ENCODE results near the gene DNAJC7. TPM values are rescaled to one million over a fixed set of nuclear protein-coding genes. Genes with fewer than 3 reads are reported as not detected.
"Not testable (repeated sequence)": the region's sequence is repeated elsewhere in the genome, so short reads cannot be mapped to it uniquely, and the experiment has no call there.

The DNAJC7 gene
- total RNA-seq, 3 donors from 2014 or later, result 69.7 to 73.7 (median 70.4) TPM

DNA sequence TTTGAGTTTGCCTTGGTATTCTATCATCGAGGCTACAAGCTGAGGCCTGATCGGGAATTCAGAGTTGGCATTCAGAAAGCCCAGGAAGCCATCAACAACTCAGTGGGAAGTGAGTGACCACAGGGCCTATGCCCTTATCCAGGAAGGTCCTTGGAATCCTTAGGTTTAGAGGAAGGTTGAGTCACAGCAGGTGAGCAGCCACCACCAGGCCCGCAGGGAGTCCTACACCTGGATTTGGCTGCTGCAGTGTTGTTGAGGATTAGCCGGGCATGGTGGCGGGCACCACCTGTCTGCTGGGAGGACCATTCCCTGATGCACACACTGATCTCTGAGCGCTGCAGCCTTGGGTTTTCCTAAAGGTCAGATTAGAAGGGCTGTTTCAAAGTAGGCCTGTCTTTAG, 81.6 kb downstream of the DNAJC7 start:
- Histone ChIP-seq H3K4me1 (no peaks in the 10 kb centered on the region), H3K36me3 (no peaks in the 10 kb centered on the region), H3K27me3 (no peaks in the 10 kb centered on the region), H3K4me3 (no peak overlapping the region), H3K9me3 (no peaks in the 10 kb centered on the region), H3K27ac (no peak overlapping the region)
- intact Hi-C loops (cut with DNase I; ENCODE audit: low total_unique reads), result no loop called here
- no peak for TF ChIP-seq POLR2AphosphoS5 (IDR thresholded peaks at IDR 0.05)
- no peak for DNase-seq (ENCODE audit: low spot score in 2 of 2)

DNA sequence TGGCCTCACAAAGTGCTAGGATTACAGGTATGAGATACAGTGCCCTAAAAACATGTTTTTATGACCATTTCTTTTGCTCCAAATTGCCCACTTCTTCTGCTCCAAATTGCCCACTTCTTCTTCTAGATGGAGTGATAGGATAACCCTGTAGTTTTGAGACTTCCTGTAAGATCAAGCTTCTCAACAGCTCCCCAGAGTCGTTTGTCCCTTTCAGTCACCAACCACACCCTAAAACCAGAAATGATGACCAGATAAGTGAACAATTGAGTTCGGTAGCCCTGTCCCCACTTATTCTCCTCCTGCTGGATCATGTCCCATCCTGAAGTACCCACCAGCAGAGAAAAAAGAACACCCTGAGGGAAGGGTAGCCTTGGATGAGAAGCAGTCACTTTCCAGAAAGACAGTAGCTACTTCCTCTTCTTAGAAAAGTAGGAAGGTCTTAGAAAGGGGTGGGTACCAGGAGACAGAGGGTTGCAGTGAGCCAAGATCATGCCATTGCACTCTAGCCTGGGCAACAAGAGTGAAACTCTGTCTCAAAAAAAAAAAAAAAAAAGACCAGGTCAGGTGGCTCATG, 84.3 kb downstream of the DNAJC7 start:
- DNase-seq (ENCODE audit: low spot score in 2 of 2), result no peak
- no peaks in the 10 kb centered on the region for H3K27me3 ChIP-seq
- TF ChIP-seq, protein P1, sequence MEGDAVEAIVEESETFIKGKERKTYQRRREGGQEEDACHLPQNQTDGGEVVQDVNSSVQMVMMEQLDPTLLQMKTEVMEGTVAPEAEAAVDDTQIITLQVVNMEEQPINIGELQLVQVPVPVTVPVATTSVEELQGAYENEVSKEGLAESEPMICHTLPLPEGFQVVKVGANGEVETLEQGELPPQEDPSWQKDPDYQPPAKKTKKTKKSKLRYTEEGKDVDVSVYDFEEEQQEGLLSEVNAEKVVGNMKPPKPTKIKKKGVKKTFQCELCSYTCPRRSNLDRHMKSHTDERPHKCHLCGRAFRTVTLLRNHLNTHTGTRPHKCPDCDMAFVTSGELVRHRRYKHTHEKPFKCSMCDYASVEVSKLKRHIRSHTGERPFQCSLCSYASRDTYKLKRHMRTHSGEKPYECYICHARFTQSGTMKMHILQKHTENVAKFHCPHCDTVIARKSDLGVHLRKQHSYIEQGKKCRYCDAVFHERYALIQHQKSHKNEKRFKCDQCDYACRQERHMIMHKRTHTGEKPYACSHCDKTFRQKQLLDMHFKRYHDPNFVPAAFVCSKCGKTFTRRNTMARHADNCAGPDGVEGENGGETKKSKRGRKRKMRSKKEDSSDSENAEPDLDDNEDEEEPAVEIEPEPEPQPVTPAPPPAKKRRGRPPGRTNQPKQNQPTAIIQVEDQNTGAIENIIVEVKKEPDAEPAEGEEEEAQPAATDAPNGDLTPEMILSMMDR (IDR thresholded peaks at IDR 0.05), result no peak
- no peak for TF ChIP-seq POLR2AphosphoS5 (IDR thresholded peaks at IDR 0.05)
- no peak for TF ChIP-seq POLR2A (IDR thresholded peaks at IDR 0.05)
- H3K4me1 ChIP-seq, result peaks cover 0 to 7% of the 10 kb centered on the region in 2 donors
- no peaks in the 10 kb centered on the region for H3K9me3 ChIP-seq
- no peak overlapping the region for H3K4me3 ChIP-seq
- intact Hi-C loops (cut with DNase I; ENCODE audit: low total_unique reads), result no loop called here
- H3K27ac ChIP-seq, result no peak overlapping the region
- no peaks in the 10 kb centered on the region for H3K36me3 ChIP-seq

GRCh38 chr17:41931715-41932114, 85.5 kb downstream of the DNAJC7 start:
- H3K27me3 ChIP-seq; intact Hi-C loops (cut with DNase I; ENCODE audit: low total_unique reads); H3K4me1 ChIP-seq; H3K27ac ChIP-seq; H3K9me3 ChIP-seq; H3K36me3 ChIP-seq; H3K4me3 ChIP-seq; DNase-seq (ENCODE audit: low spot score in 2 of 2): not testable (repeated sequence)

- Histone ChIP-seq H3K4me3 (peak overlapping the region; percentile 44 to 71 (median 65)), H3K27ac (peak overlapping the region; percentile 83 to 87)
- intact Hi-C loops (cut with DNase I; ENCODE audit: low total_unique reads); H3K36me3 ChIP-seq; H3K27me3 ChIP-seq; H3K9me3 ChIP-seq; H3K4me1 ChIP-seq; DNase-seq (ENCODE audit: low spot score in 2 of 2): not testable (repeated sequence)
These were observed 86.4 kb downstream of the DNAJC7 start for GRCh38 chr17:41930833-41931156.

- peak; percentile 94 to 96 for DNase-seq (ENCODE audit: low spot score in 2 of 2)
- Histone ChIP-seq H3K9me3 (no peaks in the 10 kb centered on the region), H3K36me3 (no peaks in the 10 kb centered on the region), H3K4me1 (peaks cover 0 to 7% of the 10 kb centered on the region in 2 donors), H3K27me3 (no peaks in the 10 kb centered on the region), H3K27ac (peak within 1 kb of the TSS; percentile 83 to 87), H3K4me3 (peak within 1 kb of the TSS; percentile 44 to 71 (median 65))
- intact Hi-C loops (cut with DNase I; ENCODE audit: low total_unique reads), result no loop called here
- TF ChIP-seq POLR2AphosphoS5 (IDR thresholded peaks at IDR 0.05) (peak; percentile 65 to 84 (median 71)), POLR2A (IDR thresholded peaks at IDR 0.05) (no peak)
- TF ChIP-seq, protein P1 (IDR thresholded peaks at IDR 0.05), result peak; percentile 33 to 81 (median 62)
These were observed 87.0 kb downstream of the DNAJC7 start, which contains the start of gene ODAD4 for GRCh38 chr17:41930009-41930832. TSS of gene ODAD4 (plus strand) at chr17:41930617. CDS start at chr17:41930724, 107 bp downstream.

- peaks cover 0 to 7% of the 10 kb centered on the region in 2 donors for H3K4me1 ChIP-seq
- no peak overlapping the region for H3K4me3 ChIP-seq
- H3K27ac ChIP-seq, result no peak overlapping the region
- H3K36me3 ChIP-seq, result no peaks in the 10 kb centered on the region
- H3K9me3 ChIP-seq, result no peaks in the 10 kb centered on the region
- no peak for DNase-seq (ENCODE audit: low spot score in 2 of 2)
- intact Hi-C loops (cut with DNase I; ENCODE audit: low total_unique reads), result no loop called here
- TF ChIP-seq POLR2AphosphoS5 (IDR thresholded peaks at IDR 0.05) (no peak), POLR2A (IDR thresholded peaks at IDR 0.05) (no peak)
- TF ChIP-seq, protein P1 (IDR thresholded peaks at IDR 0.05), result no peak
- H3K27me3 ChIP-seq, result no peaks in the 10 kb centered on the region
These were observed 88.5 kb downstream of the DNAJC7 start for GRCh38 chr17:41928693-41929251.

Other genes with a start within 250 kb of the DNAJC7 start
- gene JUP, start 230.7 kb downstream of the DNAJC7 start, total RNA-seq, result 100 to 1,000 TPM; 107 to 158 (median 121) TPM
- 10 to 100 TPM in 2 of 3 donors, 1 to 10 TPM in 1; 6.2 to 19.0 (median 14.9) TPM for gene P3H4, start 205.5 kb downstream of the DNAJC7 start, total RNA-seq
- 10 to 100 TPM; 35.9 to 43.3 (median 39.4) TPM for gene FKBP10, start 204.4 kb downstream of the DNAJC7 start, total RNA-seq
- gene NT5C3B, start 181.2 kb downstream of the DNAJC7 start, total RNA-seq, result 10 to 100 TPM; 50.2 to 83.9 (median 60.6) TPM
- under 1 TPM in 2 of 3 donors, not detected in 1; 0.80 to 0.88 TPM for gene KLHL10, start 179.6 kb downstream of the DNAJC7 start, total RNA-seq
- gene KLHL11, start 152.0 kb downstream of the DNAJC7 start, total RNA-seq, result 10 to 100 TPM; 22.6 to 35.7 (median 25.1) TPM
- gene ACLY, start 98.5 kb downstream of the DNAJC7 start, total RNA-seq, result 10 to 100 TPM; 50.1 to 84.2 (median 66.3) TPM
- gene ODAD4, start 86.8 kb downstream of the DNAJC7 start, total RNA-seq, result 1 to 10 TPM in 2 of 3 donors, under 1 TPM in 1; 0.48 to 3.2 (median 1.6) TPM
- gene CNP, start 50.6 kb downstream of the DNAJC7 start, total RNA-seq, result 10 to 100 TPM; 51.8 to 55.5 (median 53.7) TPM
- 10 to 100 TPM; 21.6 to 33.8 (median 22.5) TPM for gene NKIRAS2, start 2.7 kb upstream of the DNAJC7 start, total RNA-seq
- 1 to 10 TPM; 1.3 to 4.0 (median 2.3) TPM for gene C17orf113, start 33.2 kb upstream of the DNAJC7 start, total RNA-seq
- 1 to 10 TPM in 1 of 3 donors, under 1 TPM in 2; 0.48 to 1.0 (median 0.66) TPM for gene ZNF385C, start 81.0 kb upstream of the DNAJC7 start, total RNA-seq
- gene DHX58, start 95.3 kb upstream of the DNAJC7 start, total RNA-seq, result 10 to 100 TPM; 13.1 to 22.8 (median 13.4) TPM
- 10 to 100 TPM; 22.7 to 55.8 (median 54.4) TPM for gene KAT2A, start 103.9 kb upstream of the DNAJC7 start, total RNA-seq
- under 1 TPM in 1 of 3 donors, not detected in 2; 0.48 TPM for gene HSPB9, start 105.4 kb upstream of the DNAJC7 start, total RNA-seq
- 100 to 1,000 TPM; 114 to 146 (median 117) TPM for gene RAB5C, start 137.6 kb upstream of the DNAJC7 start, total RNA-seq
- under 1 TPM in 1 of 3 donors, not detected in 2; under 0.01 TPM for gene KCNH4, start 163.7 kb upstream of the DNAJC7 start, total RNA-seq
- gene HCRT, start 168.0 kb upstream of the DNAJC7 start, total RNA-seq, result not detected
- gene GHDC, start 177.1 kb upstream of the DNAJC7 start, total RNA-seq, result 10 to 100 TPM; 29.1 to 53.0 (median 33.1) TPM